Measurements from ENCODE around the gene C4A. TPM values are rescaled to one million over a fixed set of nuclear protein-coding genes. Genes with fewer than 3 reads are reported as not detected.

Gene C4A
- total and polyA plus RNA-seq, 10 of the 15 experiments (the other 5 are each of a cell fraction or from before 2014, with no cell fraction given) = 0.13 to 5.4 (median 0.88) TPM; not detected in 1

GRCh38 chr6:31969712-31970603 is 11.9 kb upstream of the C4A start (continued):
- no peak for TF ChIP-seq REST (IDR thresholded peaks at IDR 0.05; ENCODE audit: low read depth, low read length)
- no peak for TF ChIP-seq ZZZ3 (IDR thresholded peaks at IDR 0.05; ENCODE audit: control insufficient read depth, insufficient read length, low read depth)
- no peak for TF ChIP-seq ZSCAN29 (IDR thresholded peaks at IDR 0.05)
- TF ChIP-seq CBX3 (IDR thresholded peaks at IDR 0.05; ENCODE audit: borderline replicate concordance, low read depth) = no peak
- no peak for TF ChIP-seq E2F8 (IDR thresholded peaks at IDR 0.05; ENCODE audit: low read depth, partially characterized antibody)
- TF ChIP-seq NKRF (conservative IDR thresholded peaks at IDR 0.05) = no peak

Measured in GM12878 (cell line).